ENCODE data around the gene TSSK2. TPM values are rescaled to one million over a fixed set of nuclear protein-coding genes. Genes with fewer than 3 reads are reported as not detected.

Gene TSSK2
- total RNA-seq, 2 donors from 2014 or later, result 8.0 TPM; not detected in 1

GRCh38 chr22:19123936-19124335 lies 7.2 kb upstream of the TSSK2 start:
- no peak for DNase-seq (ENCODE audit: low spot score)
- no peaks in the 10 kb centered on the region for H3K36me3 ChIP-seq
- H3K27me3 ChIP-seq (replicated peaks; ENCODE audit: insufficient read depth), result no peaks in the 10 kb centered on the region
- WGBS, result 91% methylated on average over 4 of the region's 4 CpGs
- H3K9me3 ChIP-seq, result no peaks in the 10 kb centered on the region
- H3K4me1 ChIP-seq (replicated peaks), result peaks cover 10% of the 10 kb centered on the region
- no peak overlapping the region for H3K27ac ChIP-seq
- TF ChIP-seq POLR2A (IDR thresholded peaks at IDR 0.05) (no peak), POLR2AphosphoS5 (IDR thresholded peaks at IDR 0.05) (no peak)
- TF ChIP-seq, protein P1, sequence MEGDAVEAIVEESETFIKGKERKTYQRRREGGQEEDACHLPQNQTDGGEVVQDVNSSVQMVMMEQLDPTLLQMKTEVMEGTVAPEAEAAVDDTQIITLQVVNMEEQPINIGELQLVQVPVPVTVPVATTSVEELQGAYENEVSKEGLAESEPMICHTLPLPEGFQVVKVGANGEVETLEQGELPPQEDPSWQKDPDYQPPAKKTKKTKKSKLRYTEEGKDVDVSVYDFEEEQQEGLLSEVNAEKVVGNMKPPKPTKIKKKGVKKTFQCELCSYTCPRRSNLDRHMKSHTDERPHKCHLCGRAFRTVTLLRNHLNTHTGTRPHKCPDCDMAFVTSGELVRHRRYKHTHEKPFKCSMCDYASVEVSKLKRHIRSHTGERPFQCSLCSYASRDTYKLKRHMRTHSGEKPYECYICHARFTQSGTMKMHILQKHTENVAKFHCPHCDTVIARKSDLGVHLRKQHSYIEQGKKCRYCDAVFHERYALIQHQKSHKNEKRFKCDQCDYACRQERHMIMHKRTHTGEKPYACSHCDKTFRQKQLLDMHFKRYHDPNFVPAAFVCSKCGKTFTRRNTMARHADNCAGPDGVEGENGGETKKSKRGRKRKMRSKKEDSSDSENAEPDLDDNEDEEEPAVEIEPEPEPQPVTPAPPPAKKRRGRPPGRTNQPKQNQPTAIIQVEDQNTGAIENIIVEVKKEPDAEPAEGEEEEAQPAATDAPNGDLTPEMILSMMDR (IDR thresholded peaks at IDR 0.05), result no peak
- no peak overlapping the region for H3K4me3 ChIP-seq
- intact Hi-C loops (cut with DNase I), result no loop called here

DNA sequence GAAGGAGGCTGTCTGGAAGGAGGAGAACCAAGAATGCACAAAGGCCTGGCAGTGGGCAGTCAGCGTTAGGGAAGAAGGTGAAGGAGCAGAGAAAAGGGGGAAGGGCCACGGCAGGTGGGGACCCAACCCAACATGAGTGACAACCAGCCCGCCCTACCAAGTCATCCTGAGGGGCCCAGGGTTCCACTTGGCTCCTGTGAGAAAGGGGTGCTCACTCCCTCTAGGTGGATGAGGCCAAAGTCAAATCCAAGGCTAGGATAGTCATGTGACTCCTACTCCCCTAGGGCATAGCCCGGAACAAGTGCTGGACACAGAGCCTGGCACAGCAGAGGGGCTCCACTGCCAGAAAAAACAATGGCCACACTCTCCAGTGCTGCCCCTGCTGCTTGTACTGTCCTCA lies 6.7 kb upstream of the TSSK2 start:
- Histone ChIP-seq H3K9me3 (no peaks in the 10 kb centered on the region), H3K4me1 (replicated peaks) (peaks cover 8% of the 10 kb centered on the region), H3K4me3 (no peak overlapping the region), H3K36me3 (no peaks in the 10 kb centered on the region), H3K27me3 (replicated peaks; ENCODE audit: insufficient read depth) (no peaks in the 10 kb centered on the region), H3K27ac (no peak overlapping the region)
- 93% methylated on average over 4 of the region's 4 CpGs for WGBS
- intact Hi-C loops (cut with DNase I), result no loop called here
- DNase-seq (ENCODE audit: low spot score), result no peak
- TF ChIP-seq, protein P1 (IDR thresholded peaks at IDR 0.05), result no peak
- TF ChIP-seq POLR2AphosphoS5 (IDR thresholded peaks at IDR 0.05) (no peak), POLR2A (IDR thresholded peaks at IDR 0.05) (no peak)

DNA sequence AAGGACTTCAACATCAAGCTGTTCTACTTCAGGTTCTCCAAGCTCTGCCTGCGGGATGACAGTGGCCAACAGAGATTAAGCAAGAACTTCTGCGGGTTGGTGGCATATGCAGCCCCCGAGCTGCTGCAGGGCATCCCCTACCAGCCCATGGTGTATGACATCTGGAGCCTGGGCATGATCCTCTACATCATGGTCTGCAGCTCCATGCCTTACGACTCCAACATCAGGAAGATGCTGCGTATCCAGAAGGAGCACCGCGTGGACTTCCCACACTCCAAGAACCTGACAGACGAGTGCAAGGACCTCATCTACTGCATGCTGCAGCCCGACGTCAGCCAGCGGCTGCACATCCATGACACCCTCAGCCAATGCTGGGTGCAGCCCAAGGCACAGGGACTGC lies 6.1 kb upstream of the TSSK2 start:
- no peak overlapping the region for H3K4me3 ChIP-seq
- H3K27me3 ChIP-seq (replicated peaks; ENCODE audit: insufficient read depth), result no peaks in the 10 kb centered on the region
- peaks cover 8% of the 10 kb centered on the region for H3K4me1 ChIP-seq (replicated peaks)
- intact Hi-C loops (cut with DNase I), result no loop called here
- H3K36me3 ChIP-seq, result no peaks in the 10 kb centered on the region
- TF ChIP-seq, protein P1 (IDR thresholded peaks at IDR 0.05), result no peak
- TF ChIP-seq POLR2AphosphoS5 (IDR thresholded peaks at IDR 0.05) (no peak), POLR2A (IDR thresholded peaks at IDR 0.05) (no peak)
- no peak for DNase-seq (ENCODE audit: low spot score)
- H3K9me3 ChIP-seq, result no peaks in the 10 kb centered on the region
- WGBS, result 92% methylated on average over 10 of the region's 11 CpGs
- H3K27ac ChIP-seq, result no peak overlapping the region

- intact Hi-C loops (cut with DNase I), result no loop called here
- WGBS, result 88% methylated on average over 21 of the region's 21 CpGs
Observed at GRCh38 chr22:19125474-19126308, 5.4 kb upstream of the TSSK2 start.

More at GRCh38 chr22:19125474-19126308, 5.4 kb upstream of the TSSK2 start:
- TF ChIP-seq POLR2AphosphoS5 (IDR thresholded peaks at IDR 0.05), result no peak
- no peak for TF ChIP-seq POLR2A (IDR thresholded peaks at IDR 0.05)
- TF ChIP-seq, protein P1 (IDR thresholded peaks at IDR 0.05), result no peak
- no peaks in the 10 kb centered on the region for H3K27me3 ChIP-seq (replicated peaks; ENCODE audit: insufficient read depth)
- no peaks in the 10 kb centered on the region for H3K36me3 ChIP-seq
- H3K9me3 ChIP-seq, result no peaks in the 10 kb centered on the region
- peaks cover 3% of the 10 kb centered on the region for H3K4me1 ChIP-seq (replicated peaks)
- H3K27ac ChIP-seq, result no peak overlapping the region
- H3K4me3 ChIP-seq, result no peak overlapping the region
- no peak for DNase-seq (ENCODE audit: low spot score)
